GM13976 (cell line): ENCODE results near the gene NCDN.

Experiments used
- DNase-seq: peaks from one replicate; pipeline ENCODE4 v3.0.0; 2012; ENCODE audit warnings: low spot score
- in situ Hi-C: fragments of 300-500 bp; cut with MboI; formaldehyde crosslinking; loops from one replicate; pipeline ENCODE4 v1.12.0; 2022; ENCODE audit warnings: low sequenced_read_pairs, mixed read lengths, inconsistent platforms; ENCODE audit not compliant: unreplicated experiment
- TF ChIP-seq, protein P1 (sequence below): IDR thresholded peaks from 2 replicates; pipeline ENCODE4 v1.5.1; 2012; ENCODE audit warnings: borderline replicate concordance, mild to moderate bottlenecking; ENCODE audit not compliant: insufficient read depth; ENCODE audit errors: extremely low read depth, missing control alignments, control extremely low read depth

The NCDN gene

DNA sequence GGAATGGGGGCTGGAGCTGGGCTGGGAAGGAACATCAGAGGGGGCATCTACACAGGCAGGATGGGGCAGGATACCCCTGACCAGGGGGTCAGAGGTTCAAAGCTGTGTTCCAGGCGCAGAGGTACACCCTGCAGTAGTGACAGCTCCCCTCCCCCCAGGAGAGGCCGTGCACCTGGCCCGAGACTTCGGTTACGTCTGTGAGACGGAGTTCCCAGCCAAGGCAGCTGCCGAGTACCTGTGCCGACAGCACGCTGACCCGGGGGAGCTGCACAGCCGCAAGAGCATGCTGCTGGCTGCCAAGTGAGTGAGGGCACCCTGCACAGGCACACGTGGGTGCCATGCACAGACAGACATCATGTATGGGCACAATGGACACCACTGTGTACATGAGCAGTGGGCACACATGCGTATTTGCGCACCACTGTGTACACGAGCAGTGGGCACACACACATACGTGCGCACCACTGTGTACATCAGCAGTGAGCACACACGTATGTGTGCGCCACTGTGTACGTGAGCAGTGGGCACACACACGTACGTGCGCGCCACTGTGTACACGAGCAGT, 33.0 kb downstream of the NCDN start:
- TF ChIP-seq, protein P1, sequence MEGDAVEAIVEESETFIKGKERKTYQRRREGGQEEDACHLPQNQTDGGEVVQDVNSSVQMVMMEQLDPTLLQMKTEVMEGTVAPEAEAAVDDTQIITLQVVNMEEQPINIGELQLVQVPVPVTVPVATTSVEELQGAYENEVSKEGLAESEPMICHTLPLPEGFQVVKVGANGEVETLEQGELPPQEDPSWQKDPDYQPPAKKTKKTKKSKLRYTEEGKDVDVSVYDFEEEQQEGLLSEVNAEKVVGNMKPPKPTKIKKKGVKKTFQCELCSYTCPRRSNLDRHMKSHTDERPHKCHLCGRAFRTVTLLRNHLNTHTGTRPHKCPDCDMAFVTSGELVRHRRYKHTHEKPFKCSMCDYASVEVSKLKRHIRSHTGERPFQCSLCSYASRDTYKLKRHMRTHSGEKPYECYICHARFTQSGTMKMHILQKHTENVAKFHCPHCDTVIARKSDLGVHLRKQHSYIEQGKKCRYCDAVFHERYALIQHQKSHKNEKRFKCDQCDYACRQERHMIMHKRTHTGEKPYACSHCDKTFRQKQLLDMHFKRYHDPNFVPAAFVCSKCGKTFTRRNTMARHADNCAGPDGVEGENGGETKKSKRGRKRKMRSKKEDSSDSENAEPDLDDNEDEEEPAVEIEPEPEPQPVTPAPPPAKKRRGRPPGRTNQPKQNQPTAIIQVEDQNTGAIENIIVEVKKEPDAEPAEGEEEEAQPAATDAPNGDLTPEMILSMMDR = no peak
- DNase-seq = no peak
- in situ Hi-C loops = no loop called here

DNA sequence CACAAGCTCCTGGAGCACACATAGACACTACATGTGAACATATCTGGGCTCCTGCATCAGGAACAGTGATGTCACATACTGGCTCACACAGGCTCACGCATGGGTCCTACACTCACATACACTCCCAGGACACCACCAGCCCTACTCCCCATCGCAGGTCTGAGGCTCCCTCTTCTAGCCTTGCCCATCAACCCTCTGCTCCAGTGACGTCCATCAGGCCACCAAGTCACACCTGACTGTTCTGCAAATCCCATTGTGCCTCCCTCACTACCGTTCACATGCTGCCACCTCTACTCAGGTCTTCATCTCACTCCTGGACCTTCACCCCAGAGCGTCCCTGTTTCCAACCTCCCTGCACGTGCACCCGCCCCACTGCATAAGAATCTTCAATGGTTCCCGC, 33.6 kb downstream of the NCDN start:
- TF ChIP-seq, protein P1 = no peak
- no peak for DNase-seq
- in situ Hi-C loops = no loop called here

DNA sequence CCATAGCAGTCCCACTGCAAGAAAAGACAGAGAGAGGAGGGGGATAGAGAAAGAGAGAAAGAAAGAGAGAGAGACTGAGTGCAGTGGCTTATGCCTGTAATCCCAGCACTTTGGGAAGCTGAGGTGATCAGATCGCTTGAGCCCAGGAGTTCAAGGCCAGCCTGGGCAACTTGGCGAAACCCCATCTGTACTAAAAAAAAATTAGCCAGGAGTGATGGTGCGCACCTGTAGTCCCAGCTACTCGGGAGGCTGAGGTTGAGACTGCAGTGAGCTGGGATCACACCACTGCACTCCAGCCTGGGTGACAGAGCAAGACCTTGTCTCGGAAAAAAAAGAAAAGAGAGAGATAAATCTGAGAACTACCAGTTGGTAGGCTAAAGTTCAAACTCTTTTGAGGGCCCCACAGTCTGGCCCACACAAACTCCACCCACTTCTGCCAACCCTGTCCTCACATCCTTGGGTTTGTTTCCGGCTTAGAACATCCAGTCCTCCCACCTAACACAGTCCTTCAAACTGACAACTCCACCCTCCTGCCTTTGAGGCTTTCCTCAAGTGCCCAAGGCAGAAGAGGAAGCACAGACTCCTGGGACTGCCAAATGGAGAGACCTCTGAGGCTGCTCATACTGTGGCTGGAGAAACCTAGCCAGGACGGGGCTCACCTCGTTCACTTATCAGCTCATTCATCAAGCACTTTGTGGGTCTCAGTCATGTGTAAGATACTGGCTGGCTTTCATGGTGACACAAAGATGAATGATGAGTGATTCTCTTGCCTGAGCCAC, 35.6 kb downstream of the NCDN start:
- in situ Hi-C loops = no loop called here

DNA sequence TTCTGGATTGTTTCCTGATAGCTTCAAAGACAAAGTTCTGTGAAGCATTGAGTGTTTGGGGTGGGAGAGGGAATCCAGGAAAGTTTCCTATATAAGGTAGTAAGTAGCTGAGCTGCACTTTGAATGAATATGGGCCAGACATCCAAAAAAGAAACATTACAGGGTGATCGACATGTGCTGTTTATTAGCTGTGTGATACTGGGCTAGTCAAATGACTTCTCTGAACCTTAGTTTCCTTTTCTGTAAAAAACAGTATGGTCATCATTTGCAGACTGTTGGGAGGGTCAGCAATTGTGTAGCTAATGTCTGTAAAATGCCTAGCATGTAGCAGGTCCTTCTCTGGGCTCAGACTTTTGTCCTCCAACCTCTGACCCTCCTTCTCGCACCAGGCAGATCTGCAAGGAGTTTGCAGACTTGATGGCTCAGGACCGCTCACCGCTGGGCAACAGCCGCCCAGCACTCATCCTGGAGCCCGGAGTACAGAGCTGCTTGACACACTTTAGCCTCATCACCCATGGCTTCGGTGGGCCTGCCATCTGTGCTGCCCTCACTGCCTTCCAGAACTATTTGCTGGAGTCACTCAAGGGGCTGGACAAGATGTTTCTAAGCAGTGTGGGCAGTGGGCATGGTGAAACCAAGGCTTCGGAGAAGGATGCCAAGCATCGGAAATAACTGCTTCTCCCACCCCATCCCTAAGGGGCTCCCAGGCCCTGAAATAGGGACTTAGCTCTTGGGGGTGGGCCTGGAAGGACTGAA, 36.6 kb downstream of the NCDN start:
- no peak for DNase-seq
- in situ Hi-C loops = no loop called here
- TF ChIP-seq, protein P1 = no peak

More for the DNA sequence above, 35.6 kb downstream of the NCDN start:
- TF ChIP-seq, protein P1 = no peak
- DNase-seq = no peak

DNA sequence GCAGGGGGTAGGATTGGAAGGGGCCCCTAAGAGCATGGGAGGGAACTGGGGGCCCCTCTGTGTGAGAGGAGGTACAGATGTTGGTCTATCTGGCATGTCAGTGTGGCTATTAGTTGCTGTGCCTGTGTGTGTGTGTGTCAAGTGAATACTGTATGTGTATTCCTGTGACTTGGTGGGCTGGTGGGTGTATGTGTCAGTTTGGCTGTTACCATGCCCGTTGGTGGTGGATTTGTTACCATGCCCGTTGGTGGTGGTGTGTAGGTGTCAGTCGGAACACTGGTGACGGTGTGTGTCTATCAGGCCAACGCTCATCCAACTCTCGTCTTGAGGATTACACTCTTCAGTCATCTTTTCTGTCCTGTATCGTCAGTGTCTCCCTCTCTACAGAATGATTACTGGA, 38.1 kb downstream of the NCDN start:
- DNase-seq = no peak
- in situ Hi-C loops = no loop called here
- TF ChIP-seq, protein P1 = no peak

DNA sequence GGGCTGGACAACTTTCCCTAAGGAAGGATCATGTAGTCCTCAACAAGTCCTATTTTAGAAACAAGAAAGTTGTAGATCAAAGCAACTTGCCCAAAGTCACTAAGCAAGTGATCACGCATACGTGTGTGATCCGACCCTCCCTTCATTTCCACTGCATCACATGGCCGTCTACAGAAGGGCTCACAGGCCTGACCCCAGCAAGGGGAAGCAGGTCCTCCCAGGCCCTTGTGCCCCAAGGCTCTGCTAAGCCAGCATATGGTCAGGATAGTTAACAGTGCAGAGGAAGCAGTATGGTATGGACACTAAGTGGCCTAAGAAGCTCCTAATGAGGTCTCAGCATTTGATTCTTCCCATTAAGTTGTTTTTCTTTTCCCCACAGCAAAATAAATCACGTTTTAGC, 40.3 kb downstream of the NCDN start:
- TF ChIP-seq, protein P1 = no peak
- no peak for DNase-seq
- in situ Hi-C loops = no loop called here
